K562 (cell line): Measurements from ENCODE around the gene PARD6B. TPM values are rescaled to one million over a fixed set of nuclear protein-coding genes. Genes with fewer than 3 reads are reported as not detected.

Experiments used
- BRF2 ChIP-seq: IDR thresholded peaks from 3 replicates; pipeline ENCODE4 v1.6.1; 2011; ENCODE audit warnings: borderline replicate concordance, mild to moderate bottlenecking; ENCODE audit not compliant: insufficient read length, insufficient read depth
- CLOCK ChIP-seq: fragments of 250-450 bp; sonication (Bioruptor Pico); IDR thresholded peaks from 2 replicates; pipeline ENCODE4 v1.4.0; 2020; ENCODE audit warnings: mild to moderate bottlenecking, moderate library complexity, borderline replicate concordance
- CREBBP ChIP-seq: IDR thresholded peaks from one replicate; pipeline ENCODE4 v1.6.1; 2012; ENCODE audit warnings: low read depth, mild to moderate bottlenecking, control low read depth, inconsistent platforms, low read length
- GMEB1 ChIP-seq: fragments of 250-450 bp; sonication (Bioruptor Pico); IDR thresholded peaks from 2 replicates; pipeline ENCODE4 v1.4.0; 2020; ENCODE audit warnings: mild to moderate bottlenecking
- HMGXB4 ChIP-seq: sonication (generic); formaldehyde crosslinking; IDR thresholded peaks from 2 replicates; pipeline ENCODE4 v1.8.1; 2023; ENCODE audit warnings: mild to moderate bottlenecking, missing genetic modification reagents
- OTX1 ChIP-seq: fragments of 450-650 bp; formaldehyde crosslinking; IDR thresholded peaks from 2 replicates; pipeline ENCODE4 v1.4.0; 2022; ENCODE audit warnings: mild to moderate bottlenecking
- YY1 ChIP-seq, 3 experiments: IDR thresholded peaks; 2 replicates each; pipeline ENCODE4 v1.6.1; 2011; ENCODE audit warnings: low read length in 2 of 3, mild to moderate bottlenecking in 2 of 3, moderate library complexity in 2 of 3, borderline replicate concordance in 1 of 3, control low read depth in 1 of 3, low read depth in 1 of 3; ENCODE audit not compliant: insufficient read depth in 3 of 3, insufficient replicate concordance in 2 of 3, control insufficient read depth in 1 of 3, insufficient read length in 1 of 3; ENCODE audit errors: extremely low read depth in 1 of 3
- ZBTB12 ChIP-seq: fragments of 250-450 bp; sonication (Bioruptor Pico); IDR thresholded peaks from 2 replicates; pipeline ENCODE4 v1.4.0; 2020
- ZNF785 ChIP-seq: fragments of 250-450 bp; sonication (Bioruptor Pico); IDR thresholded peaks from 2 replicates; pipeline ENCODE4 v1.4.0; 2020; ENCODE audit warnings: mild to moderate bottlenecking
- polyA plus RNA-seq, 8 experiments: library from polyadenylated mRNA; depleted of rRNA in 4 of 8; stranded (reverse) in 5 of 8; unstranded in 3 of 8; fragments of >200 nt; fragmentation: Nextera tagmentation in 2 of 8; fragmentation: Illumina TruSeq in 1 of 8; extraction: Ambion mirVana in 2 of 8; extraction: Trizol in 1 of 8; gene quantifications; 2 replicates each; pipeline versions ENCODE4 v1.2.1 to v1.2.3, GENCODE V29; 2011 to 2014; ENCODE audit warnings: inconsistent platforms in 1 of 8, missing spikeins in 1 of 8
- total RNA-seq, 7 experiments: library from RNA; depleted of rRNA in 6 of 7; stranded (reverse); fragments of >200 nt in 6 of 7; fragmentation: Illumina TruSeq in 2 of 7; extraction: Trizol in 2 of 7; gene quantifications; 2 replicates each; pipeline versions ENCODE4 v1.2.1 to v1.2.3, GENCODE V29; 2011 to 2021; ENCODE audit warnings: low replicate concordance in 1 of 7
- TF ChIP-seq, protein P1 (sequence below): fragments of 200-800 bp; sonication (Bioruptor generic); IDR thresholded peaks from 2 replicates; pipeline ENCODE4 v1.6.1; 2016; ENCODE audit warnings: missing genetic modification characterization, missing compliant biosample characterization

PARD6B gene
- total and polyA plus RNA-seq, 9 of the 15 experiments (the other 6 are each of a cell fraction or from before 2014, with no cell fraction given), result 1.7 to 12.3 (median 5.5) TPM

GRCh38 chr20:50794846-50795634 is 63.7 kb downstream of the PARD6B start, which contains the start of gene BCAS4 (continued):
- TF ChIP-seq, protein P1, sequence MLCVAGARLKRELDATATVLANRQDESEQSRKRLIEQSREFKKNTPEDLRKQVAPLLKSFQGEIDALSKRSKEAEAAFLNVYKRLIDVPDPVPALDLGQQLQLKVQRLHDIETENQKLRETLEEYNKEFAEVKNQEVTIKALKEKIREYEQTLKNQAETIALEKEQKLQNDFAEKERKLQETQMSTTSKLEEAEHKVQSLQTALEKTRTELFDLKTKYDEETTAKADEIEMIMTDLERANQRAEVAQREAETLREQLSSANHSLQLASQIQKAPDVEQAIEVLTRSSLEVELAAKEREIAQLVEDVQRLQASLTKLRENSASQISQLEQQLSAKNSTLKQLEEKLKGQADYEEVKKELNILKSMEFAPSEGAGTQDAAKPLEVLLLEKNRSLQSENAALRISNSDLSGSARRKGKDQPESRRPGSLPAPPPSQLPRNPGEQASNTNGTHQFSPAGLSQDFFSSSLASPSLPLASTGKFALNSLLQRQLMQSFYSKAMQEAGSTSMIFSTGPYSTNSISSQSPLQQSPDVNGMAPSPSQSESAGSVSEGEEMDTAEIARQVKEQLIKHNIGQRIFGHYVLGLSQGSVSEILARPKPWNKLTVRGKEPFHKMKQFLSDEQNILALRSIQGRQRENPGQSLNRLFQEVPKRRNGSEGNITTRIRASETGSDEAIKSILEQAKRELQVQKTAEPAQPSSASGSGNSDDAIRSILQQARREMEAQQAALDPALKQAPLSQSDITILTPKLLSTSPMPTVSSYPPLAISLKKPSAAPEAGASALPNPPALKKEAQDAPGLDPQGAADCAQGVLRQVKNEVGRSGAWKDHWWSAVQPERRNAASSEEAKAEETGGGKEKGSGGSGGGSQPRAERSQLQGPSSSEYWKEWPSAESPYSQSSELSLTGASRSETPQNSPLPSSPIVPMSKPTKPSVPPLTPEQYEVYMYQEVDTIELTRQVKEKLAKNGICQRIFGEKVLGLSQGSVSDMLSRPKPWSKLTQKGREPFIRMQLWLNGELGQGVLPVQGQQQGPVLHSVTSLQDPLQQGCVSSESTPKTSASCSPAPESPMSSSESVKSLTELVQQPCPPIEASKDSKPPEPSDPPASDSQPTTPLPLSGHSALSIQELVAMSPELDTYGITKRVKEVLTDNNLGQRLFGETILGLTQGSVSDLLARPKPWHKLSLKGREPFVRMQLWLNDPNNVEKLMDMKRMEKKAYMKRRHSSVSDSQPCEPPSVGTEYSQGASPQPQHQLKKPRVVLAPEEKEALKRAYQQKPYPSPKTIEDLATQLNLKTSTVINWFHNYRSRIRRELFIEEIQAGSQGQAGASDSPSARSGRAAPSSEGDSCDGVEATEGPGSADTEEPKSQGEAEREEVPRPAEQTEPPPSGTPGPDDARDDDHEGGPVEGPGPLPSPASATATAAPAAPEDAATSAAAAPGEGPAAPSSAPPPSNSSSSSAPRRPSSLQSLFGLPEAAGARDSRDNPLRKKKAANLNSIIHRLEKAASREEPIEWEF (CRISPR knock-in tag), result no peak
- TF ChIP-seq CREBBP (no peak), BRF2 (no peak), ZNF785 (CRISPR knock-in tag) (no peak), HMGXB4 (CRISPR knock-in tag) (no peak), OTX1 (CRISPR knock-in tag) (no peak), ZBTB12 (CRISPR knock-in tag) (no peak), CLOCK (CRISPR knock-in tag) (no peak), YY1 (IDR thresholded peaks at IDR 0.05; ENCODE audit: borderline replicate concordance in 1 of 3, control insufficient read depth in 1 of 3, extremely low read depth in 1 of 3, insufficient read depth in 3 of 3, insufficient read length in 1 of 3, insufficient replicate concordance in 2 of 3, low read depth in 1 of 3, low read length in 2 of 3) (peak in 2 of 3 experiments; percentile 35 to 68), GMEB1 (CRISPR knock-in tag) (no peak)
